ENCODE measurements around the gene DAW1. TPM values are rescaled to one million over a fixed set of nuclear protein-coding genes. Genes with fewer than 3 reads are reported as not detected.
"Not testable (repeated sequence)": the region's sequence is repeated elsewhere in the genome, so short reads cannot be mapped to it uniquely, and the experiment has no call there.

DAW1 gene
- total RNA-seq, 1 donor from 2014 or later: 16.6 TPM

DNA sequence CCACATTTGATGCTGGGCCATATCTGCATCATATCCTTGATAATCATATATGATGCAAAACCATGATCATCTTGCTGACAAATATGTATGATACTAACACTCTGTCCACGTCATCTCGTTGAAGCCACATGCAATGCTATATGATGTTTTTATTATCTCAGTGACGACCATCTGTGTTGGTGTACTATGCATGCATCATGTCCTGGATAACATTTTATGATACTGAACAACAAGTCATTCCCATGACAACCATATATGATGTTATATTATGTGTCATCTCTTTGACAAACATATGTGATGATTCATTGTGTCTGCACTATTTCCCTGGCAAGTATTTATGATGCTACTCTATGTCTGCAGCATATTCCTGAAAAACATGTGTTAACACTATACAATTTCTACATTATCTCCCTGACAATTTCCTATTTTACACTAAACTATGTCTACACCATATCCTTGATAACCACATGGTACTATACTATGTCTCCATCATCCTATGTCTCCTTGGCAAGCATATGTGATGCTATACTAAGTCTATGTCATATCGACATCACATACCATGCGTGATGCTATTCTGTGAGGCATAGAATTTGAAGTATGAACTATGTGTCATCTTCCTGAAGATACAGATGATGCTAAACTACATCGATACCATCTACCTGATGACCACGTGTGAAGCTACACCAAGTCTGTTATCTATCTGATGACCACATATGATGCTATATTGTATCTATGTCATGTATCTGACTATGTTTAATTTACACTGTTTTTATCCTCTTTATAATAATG, 37.0 kb downstream of the DAW1 start:
- DNase-seq (ENCODE audit: low read depth, low spot score): no peak

DNA sequence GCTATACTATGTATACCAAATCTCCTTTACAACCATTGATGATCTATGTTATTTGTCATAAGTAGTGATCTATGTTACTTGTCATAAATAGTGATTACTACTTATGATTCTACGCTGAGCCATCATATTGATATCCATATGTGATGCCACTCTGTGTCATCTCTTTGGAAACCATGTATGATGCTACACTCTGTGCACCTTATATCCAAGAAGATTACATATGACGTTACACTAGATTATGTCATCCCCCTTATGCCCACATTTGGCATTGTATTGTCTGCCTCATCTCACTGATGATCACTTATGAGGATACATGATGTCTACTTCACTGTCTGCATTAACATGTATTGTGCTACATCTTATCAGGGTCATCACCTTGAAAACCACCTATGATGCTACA, 42.9 kb downstream of the DAW1 start:
- no peak for DNase-seq (ENCODE audit: low read depth, low spot score)

DNA sequence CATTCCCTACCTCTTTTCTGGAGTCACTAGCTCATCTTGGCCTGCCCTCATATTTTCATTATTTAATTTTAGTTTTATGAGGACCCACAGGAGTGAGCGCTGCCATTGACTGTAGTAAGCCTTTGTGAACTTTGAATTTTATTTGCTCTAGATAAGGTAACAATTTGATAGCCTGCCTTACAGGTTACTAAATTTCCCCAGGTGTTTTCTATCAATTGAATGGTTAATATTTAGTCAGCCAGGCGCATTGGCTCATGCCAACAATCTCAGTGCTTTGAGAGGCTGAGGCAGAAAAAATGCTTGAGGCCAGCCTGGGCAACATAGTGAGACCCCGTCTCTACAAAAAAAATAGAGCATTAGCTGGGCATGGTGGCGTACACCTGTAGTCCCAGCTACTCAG, 50.2 kb downstream of the DAW1 start:
- no peak for DNase-seq (ENCODE audit: low read depth, low spot score)

DNA sequence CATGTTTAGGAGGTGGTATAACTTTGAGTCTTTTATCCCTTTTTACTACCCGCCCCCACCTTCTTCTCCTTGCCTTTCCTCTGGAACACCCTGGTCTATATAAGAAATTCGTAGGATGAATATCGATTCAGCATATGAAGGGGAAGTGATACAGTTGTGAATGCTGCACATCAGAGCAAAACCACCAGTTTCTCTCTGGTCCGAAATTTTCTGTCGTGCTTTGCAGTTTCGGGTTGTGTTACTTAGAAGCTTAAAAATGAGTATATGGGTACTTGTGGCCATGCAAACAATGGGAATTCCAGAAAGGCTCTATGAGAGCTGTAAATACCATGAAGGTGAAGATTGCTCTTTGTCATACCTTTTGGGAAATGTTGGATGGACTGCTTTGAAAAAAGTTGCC, 60.6 kb downstream of the DAW1 start:
- no peak for DNase-seq (ENCODE audit: low read depth, low spot score)

DNA sequence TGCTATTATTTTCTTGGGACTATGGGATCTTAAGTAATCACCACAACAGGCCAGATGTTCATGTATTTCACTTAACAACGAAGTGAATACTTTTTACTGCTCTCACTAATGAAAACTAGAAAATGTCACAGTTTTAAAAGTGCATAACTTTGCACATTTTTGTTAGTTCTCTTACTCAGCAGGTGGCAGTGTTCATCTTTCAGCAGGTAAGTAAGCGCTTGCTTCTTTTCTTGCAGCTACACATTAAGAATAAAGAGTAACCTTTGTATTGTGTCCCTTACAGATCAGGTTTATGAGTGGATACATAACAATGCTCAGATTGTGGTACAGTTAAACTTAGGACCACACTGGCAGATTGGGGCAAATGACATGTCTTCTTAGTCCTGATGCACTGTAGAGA, 61.0 kb downstream of the DAW1 start:
- no peak for DNase-seq (ENCODE audit: low read depth, low spot score)

GRCh38 chr2:227933884-227934283, 62.5 kb downstream of the DAW1 start:
- no peak for DNase-seq (ENCODE audit: low read depth, low spot score)

GRCh38 chr2:227936249-227936648, 64.8 kb downstream of the DAW1 start:
- not testable (repeated sequence) for DNase-seq (ENCODE audit: low read depth, low spot score)

DNA sequence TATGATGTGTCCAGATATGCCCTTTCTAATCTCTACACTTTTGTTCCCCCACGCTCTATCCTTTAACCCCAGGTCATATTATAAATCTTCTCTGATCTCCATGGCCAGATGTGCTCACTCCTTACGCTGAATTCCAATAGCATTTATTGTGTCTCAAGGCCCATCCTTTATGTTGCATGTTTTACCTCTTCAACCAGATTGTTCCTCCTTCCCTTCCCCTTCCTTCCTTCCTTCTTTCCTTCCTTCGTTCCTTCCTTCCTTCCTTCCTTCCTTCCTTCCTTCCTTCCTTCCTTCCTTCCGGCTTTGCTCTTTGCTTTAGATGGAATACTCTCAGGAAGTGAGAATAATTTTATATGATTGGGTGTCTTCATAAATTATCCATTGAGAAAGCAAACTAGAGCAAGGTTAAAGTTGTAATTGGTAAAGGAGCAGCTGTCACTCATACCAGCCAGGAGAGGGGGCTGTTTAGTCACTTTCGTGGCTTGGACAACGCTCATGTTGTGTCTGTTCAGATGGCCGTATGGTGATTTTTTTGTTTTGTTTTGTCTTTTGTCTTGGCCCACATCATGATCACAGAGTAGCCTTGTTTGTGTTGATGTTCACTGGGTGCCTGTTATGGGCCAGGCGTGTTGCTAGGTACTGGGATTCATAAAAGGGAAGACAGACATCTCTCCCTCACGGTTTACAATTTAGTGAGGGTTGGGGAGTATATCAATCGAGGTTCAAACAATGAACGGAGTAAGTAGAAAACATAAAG, 68.0 kb downstream of the DAW1 start:
- DNase-seq (ENCODE audit: low read depth, low spot score): no peak

- no peak for DNase-seq (ENCODE audit: low read depth, low spot score)
Measured at GRCh38 chr2:227942021-227942420, 70.6 kb downstream of the DAW1 start.

DNA sequence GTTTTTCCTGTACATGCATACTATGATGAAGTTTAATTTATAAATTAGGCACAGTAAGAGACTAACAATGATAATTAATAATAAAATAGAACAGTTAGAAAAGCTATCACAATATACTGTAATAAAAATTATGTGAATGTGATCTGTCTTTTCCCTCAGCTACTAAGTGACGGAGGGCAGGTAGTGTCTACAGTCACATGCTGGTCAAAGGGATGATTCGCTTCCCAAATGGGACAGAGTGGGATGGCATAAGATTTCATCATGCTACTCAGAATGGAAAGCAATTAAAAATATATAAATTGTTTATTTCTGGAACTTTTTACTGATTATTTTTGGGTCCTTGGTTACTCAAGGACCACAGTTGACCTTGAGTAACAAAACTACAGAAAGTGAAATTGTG, 71.5 kb downstream of the DAW1 start:
- DNase-seq (ENCODE audit: low read depth, low spot score): no peak

DNA sequence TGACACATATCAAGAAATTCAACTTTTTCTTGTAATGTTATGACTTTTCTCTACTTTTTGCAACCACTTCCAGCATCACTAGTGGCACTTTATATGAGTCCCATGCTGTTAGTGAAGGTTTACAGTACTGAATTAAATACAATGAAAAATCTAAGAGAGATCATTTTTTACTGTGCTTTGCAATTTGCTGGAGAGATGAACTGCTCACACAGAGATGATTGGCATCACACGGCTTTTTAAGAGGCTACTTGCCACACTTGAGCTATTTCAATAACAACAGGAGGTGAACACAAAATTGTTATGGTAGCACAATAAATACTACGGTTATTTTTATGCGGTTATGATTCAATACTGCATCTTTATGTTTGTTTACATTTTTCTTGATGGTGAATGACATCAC, 88.9 kb downstream of the DAW1 start:
- no peak for DNase-seq (ENCODE audit: low read depth, low spot score)

DNA sequence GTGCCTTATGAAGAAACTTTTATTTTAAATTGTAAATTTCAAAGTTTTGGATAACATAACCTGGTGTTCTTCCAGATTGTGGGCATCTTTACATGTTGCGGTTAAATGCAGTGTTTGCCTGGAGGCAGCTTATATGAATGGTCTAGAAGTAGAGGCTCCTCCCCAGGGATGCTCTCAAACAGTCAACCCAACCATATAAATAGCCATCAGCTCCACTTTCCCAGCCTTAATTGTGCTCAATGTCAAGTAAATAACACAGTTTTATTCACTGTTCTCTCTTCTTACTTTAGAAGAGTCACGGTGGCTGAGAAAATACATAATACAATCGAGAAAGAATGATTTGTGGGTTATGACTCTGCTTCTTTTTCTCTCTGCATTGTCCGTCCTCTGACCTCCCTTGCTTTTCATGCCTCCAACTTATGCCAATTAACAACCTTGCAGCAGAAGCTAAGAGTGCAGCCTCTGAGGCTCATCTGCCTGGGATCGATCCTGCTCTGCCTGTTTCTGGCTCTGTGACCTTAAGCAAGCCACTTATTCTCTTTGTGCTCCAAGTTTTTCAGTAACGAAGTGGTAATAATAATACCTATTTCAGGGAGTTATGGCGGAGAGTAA, 100.3 kb downstream of the DAW1 start:
- DNase-seq (ENCODE audit: low read depth, low spot score): no peak

GRCh38 chr2:227973241-227973640, 101.8 kb downstream of the DAW1 start:
- DNase-seq (ENCODE audit: low read depth, low spot score): no peak

Other genes starting within 250 kb of the DAW1 start
- not detected in 2 replicates for gene SCYGR5, start 204.8 kb upstream of the DAW1 start, total RNA-seq
- gene SLC19A3, start 153.6 kb upstream of the DAW1 start, total RNA-seq: 0.07 and 0.39 TPM in 2 replicates
- gene SCYGR6, start 146.9 kb upstream of the DAW1 start, total RNA-seq: not detected in 2 replicates
- not detected in 2 replicates for gene SCYGR7, start 143.3 kb upstream of the DAW1 start, total RNA-seq
- not detected in 2 replicates for gene SCYGR8, start 125.7 kb upstream of the DAW1 start, total RNA-seq
- gene CCL20, start 57.8 kb upstream of the DAW1 start, total RNA-seq: 1.1 TPM in 1 of 2 replicates, not detected in the other

Data from pulmonary artery endothelial cell (primary cell).